ENCODE measurements around the gene ASCL4. TPM values are rescaled to one million over a fixed set of nuclear protein-coding genes. Genes with fewer than 3 reads are reported as not detected.

The ASCL4 gene
- total and polyA plus RNA-seq, 2 of the 13 experiments (the other 11 are each of a cell fraction or from before 2014, with no cell fraction given): not detected

- TF ChIP-seq MED1 (CRISPR knock-in tag; IDR thresholded peaks at IDR 0.05) (0 out of 2 replicates have a peak, but pooled peaks have one; percentile 3), SMC3 (IDR thresholded peaks at IDR 0.05; ENCODE audit: low read length) (no peak), ZNF576 (CRISPR knock-in tag; IDR thresholded peaks at IDR 0.05) (no peak), CC2D1A (CRISPR knock-in tag; IDR thresholded peaks at IDR 0.05) (no peak), CREB1 (IDR thresholded peaks at IDR 0.05) (no peak), CREB1 (CRISPR knock-in tag; IDR thresholded peaks at IDR 0.05) (no peak), ZGPAT (CRISPR knock-in tag; IDR thresholded peaks at IDR 0.05) (no peak), HMG20B (CRISPR knock-in tag; conservative IDR thresholded peaks at IDR 0.05) (no peak), ZSCAN5A (CRISPR knock-in tag; IDR thresholded peaks at IDR 0.05; ENCODE audit: borderline replicate concordance) (no peak), KDM3A (CRISPR knock-in tag; IDR thresholded peaks at IDR 0.05; ENCODE audit: low read depth) (no peak), ZNF251 (CRISPR knock-in tag; IDR thresholded peaks at IDR 0.05) (no peak), MLXIP (CRISPR knock-in tag; IDR thresholded peaks at IDR 0.05; ENCODE audit: borderline replicate concordance) (no peak), RXRB (CRISPR knock-in tag; IDR thresholded peaks at IDR 0.05; ENCODE audit: borderline replicate concordance) (0 out of 2 replicates have a peak, but pooled peaks have one; percentile 9), ZFP36L2 (CRISPR knock-in tag; IDR thresholded peaks at IDR 0.05) (no peak), FUBP1 (CRISPR knock-in tag; IDR thresholded peaks at IDR 0.05; ENCODE audit: borderline replicate concordance) (no peak), TMF1 (CRISPR knock-in tag; IDR thresholded peaks at IDR 0.05; ENCODE audit: low read depth) (no peak), FOXC1 (CRISPR knock-in tag; IDR thresholded peaks at IDR 0.05; ENCODE audit: borderline replicate concordance) (no peak), ZNF589 (CRISPR knock-in tag; conservative IDR thresholded peaks at IDR 0.05) (no peak), ZC3H13 (CRISPR knock-in tag; IDR thresholded peaks at IDR 0.05) (no peak), ARNTL (CRISPR knock-in tag; IDR thresholded peaks at IDR 0.05) (no peak), SRSF1 (optimal IDR thresholded peaks at IDR 0.05; ENCODE audit: low read depth, low read length) (no peak)
Observed at GRCh38 chr12:107788690-107789458, 14.4 kb downstream of the ASCL4 start (continued).
